A549 (cell line): ENCODE data around the gene EPB41L1. TPM values are rescaled to one million over a fixed set of nuclear protein-coding genes. Genes with fewer than 3 reads are reported as not detected.

Experiments
- ATAC-seq, 2 experiments: fragments of 200-7000 bp in 1 of 2; fragments of >200 bp in 1 of 2; cut with Nextera tagmentation in 1 of 2; cut with Tn5 transposase in 1 of 2; 3 replicates each; pipeline versions ENCODE4 v1.8.0 to v1.9.1; 2018 to 2020; ENCODE audit warnings: mild to moderate bottlenecking in 1 of 2, moderate library complexity in 1 of 2
- CTCF ChIA-PET: fragments of 300-600 bp; sonication (Branson Sonifier 250); formaldehyde crosslinking; extraction: SDS; loops from one replicate; lab custom pipeline; 2021; ENCODE audit warnings: antibody characterized with exemption, inconsistent platforms; lab: Yijun Ruan, JAX
- POLR2A ChIA-PET: fragments of 350-600 bp; formaldehyde crosslinking; extraction: SDS; loops from one replicate; lab custom pipeline; 2021; ENCODE audit warnings: antibody characterized with exemption, inconsistent platforms; lab: Yijun Ruan, JAX
- DNase-seq, 2 experiments: peaks; one replicate each; pipeline versions ENCODE4 v3.0.0 to v3.0.0-alpha.2; 2011 to 2016; ENCODE audit warnings: low read depth in 1 of 2, low spot score in 1 of 2
- FAIRE-seq: peaks from 2 replicates; lab custom pipeline; 2011; peaks lifted over from hg19 to GRCh38; lab: Jason Lieb, UNC
- H3K27ac ChIP-seq, 2 experiments: fragments of >200 bp; sonication (Bioruptor Twin); formaldehyde crosslinking; 3 replicates each; pipeline ENCODE4 v1.5.1; 2016 to 2017
- H3K4me1 ChIP-seq: fragments of >200 bp; sonication (Bioruptor Twin); formaldehyde crosslinking; 3 replicates; pipeline ENCODE4 v1.6.1; 2016
- H3K4me2 ChIP-seq: fragments of >200 bp; sonication (Bioruptor Twin); formaldehyde crosslinking; 3 replicates; pipeline ENCODE4 v1.6.1; 2016
- H3K4me3 ChIP-seq: fragments of >200 bp; sonication (Bioruptor Twin); formaldehyde crosslinking; 3 replicates; pipeline ENCODE4 v1.5.1; 2016
- H3K9me3 ChIP-seq: fragments of >200 bp; sonication (Bioruptor Twin); formaldehyde crosslinking; 3 replicates; pipeline ENCODE4 v1.6.1; 2016
- CHD2 ChIP-seq: fragments of 150-350 bp; IDR thresholded peaks from 2 replicates; pipeline ENCODE4 v1.6.1; 2014; ENCODE audit warnings: low read length; ENCODE audit not compliant: partially characterized antibody
- CHD4 ChIP-seq: fragments of 200-600 bp; sonication (generic); IDR thresholded peaks from 2 replicates; pipeline ENCODE4 v1.6.1; 2016; ENCODE audit warnings: antibody characterized with exemption, mild to moderate bottlenecking, borderline replicate concordance
- EHMT2 ChIP-seq: fragments of 200-600 bp; sonication (generic); IDR thresholded peaks from 2 replicates; pipeline ENCODE4 v1.6.1; 2016; ENCODE audit warnings: antibody characterized with exemption, low read depth, mild to moderate bottlenecking, moderate library complexity
- ESRRA ChIP-seq: fragments of 150-350 bp; IDR thresholded peaks from 2 replicates; pipeline ENCODE4 v1.6.1; 2014; ENCODE audit warnings: mild to moderate bottlenecking, low read length, borderline replicate concordance
- HOXA7 ChIP-seq: fragments of 250-450 bp; sonication (Bioruptor Pico); IDR thresholded peaks from 2 replicates; pipeline ENCODE4 v1.5.0; 2020; ENCODE audit warnings: mild to moderate bottlenecking, moderate library complexity
- MAZ ChIP-seq: fragments of 150-350 bp; IDR thresholded peaks from 2 replicates; pipeline ENCODE4 v1.6.1; 2014; ENCODE audit warnings: antibody characterized with exemption, low read depth, low read length, borderline replicate concordance
- MYC ChIP-seq: IDR thresholded peaks from 2 replicates; pipeline ENCODE4 v1.6.1; 2012; ENCODE audit warnings: mild to moderate bottlenecking, inconsistent platforms, low read length, improper control_type of control experiment, borderline replicate concordance
- NFE2L2 ChIP-seq: fragments of 150-350 bp; conservative IDR thresholded peaks from 2 replicates; pipeline ENCODE4 v1.6.1; 2014; ENCODE audit warnings: low read length
- NPAS2 ChIP-seq: fragments of 250-450 bp; sonication (Bioruptor Pico); IDR thresholded peaks from 2 replicates; pipeline ENCODE4 v1.8.0; 2022; ENCODE audit warnings: mild to moderate bottlenecking, moderate library complexity, borderline replicate concordance
- PHF8 ChIP-seq: fragments of 200-600 bp; sonication (generic); IDR thresholded peaks from 2 replicates; pipeline ENCODE4 v1.6.1; 2016; ENCODE audit warnings: low read depth, mild to moderate bottlenecking, antibody characterized with exemption, moderate library complexity, borderline replicate concordance
- RAD21 ChIP-seq, 2 experiments: fragments of >200 bp in 1 of 2; sonication (Bioruptor Twin) in 1 of 2; formaldehyde crosslinking in 1 of 2; IDR thresholded peaks in 1 of 2; conservative IDR thresholded peaks in 1 of 2; 2 replicates in 1 of 2; 3 replicates in 1 of 2; pipeline ENCODE4 v1.6.1; 2012 to 2018; ENCODE audit warnings: inconsistent platforms in 1 of 2
- TFCP2L1 ChIP-seq: fragments of 250-450 bp; sonication (Bioruptor Pico); IDR thresholded peaks from 2 replicates; pipeline ENCODE4 v1.5.0; 2021; ENCODE audit warnings: mild to moderate bottlenecking
- ZFP36 ChIP-seq: fragments of 450-650 bp; IDR thresholded peaks from 2 replicates; pipeline ENCODE4 v1.6.1; 2014; ENCODE audit warnings: borderline replicate concordance; ENCODE audit not compliant: partially characterized antibody
- ZSCAN20 ChIP-seq: fragments of 250-450 bp; sonication (Bioruptor Pico); IDR thresholded peaks from 2 replicates; pipeline ENCODE4 v1.8.0; 2022; ENCODE audit warnings: mild to moderate bottlenecking, moderate library complexity
- WGBS: methylation state at CpG from one replicate; pipeline ENCODE4 v1.1.6; 2017; ENCODE audit errors: missing lambda C conversion rate; 5-methylcytosine and 5-hydroxymethylcytosine counted together
- polyA plus RNA-seq, 4 experiments: library from polyadenylated mRNA; depleted of rRNA in 3 of 4; stranded (reverse); fragments of >200 nt; fragmentation: RNase III in 1 of 4; extraction: RNeasy Plus Mini Kit Qiagen cat#74134 plus additional on column Dnase treatment in 1 of 4; gene quantifications; 2 replicates in 3 of 4; 3 replicates in 1 of 4; pipeline ENCODE4 v1.2.3, GENCODE V29; 2011 to 2017
- TF ChIP-seq, protein P1 (sequence below): fragments of 250-450 bp; sonication (Bioruptor Pico); IDR thresholded peaks from 2 replicates; pipeline ENCODE4 v1.5.0; 2021; ENCODE audit warnings: mild to moderate bottlenecking, moderate library complexity, borderline replicate concordance
- TF ChIP-seq, protein P2 (sequence below): IDR thresholded peaks from 2 replicates; pipeline ENCODE4 v1.6.1; 2012
- TF ChIP-seq, protein P3 (sequence below): fragments of >200 bp; sonication (Bioruptor Twin); formaldehyde crosslinking; IDR thresholded peaks from 3 replicates; pipeline ENCODE4 v1.6.1; 2016
- TF ChIP-seq, protein P4 (sequence below): fragments of 150-350 bp; IDR thresholded peaks from 2 replicates; pipeline ENCODE4 v1.6.1; 2014; ENCODE audit warnings: low read depth, mild to moderate bottlenecking, low read length

The EPB41L1 gene
- polyA plus RNA-seq, 2 of the 4 experiments (the other 2 are of a cell fraction), result 45.9 to 94.4 TPM

DNA sequence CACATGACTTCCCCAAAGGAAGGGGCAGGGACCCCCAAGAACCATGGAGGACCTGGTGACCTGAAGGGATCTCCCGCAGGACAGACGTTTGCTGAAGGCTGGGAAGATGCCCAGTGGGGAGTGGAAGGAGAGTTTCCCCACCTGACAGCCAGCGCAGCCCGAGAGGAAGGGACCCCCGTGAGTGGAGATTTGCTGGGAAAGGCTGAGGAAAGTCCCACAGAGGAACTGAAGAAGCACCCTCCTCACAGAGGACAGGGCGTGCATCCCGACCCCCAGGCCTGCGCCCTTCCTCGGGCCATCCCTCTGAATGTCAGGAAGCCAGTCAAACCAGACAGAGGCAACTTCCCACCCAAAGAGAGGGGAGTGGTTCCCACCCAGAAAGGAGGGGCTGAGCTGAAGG is 52.1 kb downstream of the EPB41L1 start:
- CTCF ChIA-PET, result interaction anchor here (1.0 to 10.5 kb wide), 2 partner anchors 50 to 232 kb away, joined by 5 to 142 read pairs; no protein-coding TSS in a partner anchor
- WGBS, result 94% methylated on average over 9 of the region's 9 CpGs
- DNase-seq (no peak), FAIRE-seq (no peak), ATAC-seq (no peak)
- H3K27ac ChIP-seq, result no peak overlapping the region
- TF ChIP-seq RAD21 (conservative IDR thresholded peaks at IDR 0.05 in 1 of 2, IDR thresholded peaks at IDR 0.05 in 1 of 2) (no peak), HOXA7 (no peak), EHMT2 (no peak), ZSCAN20 (CRISPR knock-in tag) (no peak), CHD4 (no peak), MYC (no peak), TFCP2L1 (CRISPR knock-in tag) (no peak), NFE2L2 (no peak)
- TF ChIP-seq, protein P1, sequence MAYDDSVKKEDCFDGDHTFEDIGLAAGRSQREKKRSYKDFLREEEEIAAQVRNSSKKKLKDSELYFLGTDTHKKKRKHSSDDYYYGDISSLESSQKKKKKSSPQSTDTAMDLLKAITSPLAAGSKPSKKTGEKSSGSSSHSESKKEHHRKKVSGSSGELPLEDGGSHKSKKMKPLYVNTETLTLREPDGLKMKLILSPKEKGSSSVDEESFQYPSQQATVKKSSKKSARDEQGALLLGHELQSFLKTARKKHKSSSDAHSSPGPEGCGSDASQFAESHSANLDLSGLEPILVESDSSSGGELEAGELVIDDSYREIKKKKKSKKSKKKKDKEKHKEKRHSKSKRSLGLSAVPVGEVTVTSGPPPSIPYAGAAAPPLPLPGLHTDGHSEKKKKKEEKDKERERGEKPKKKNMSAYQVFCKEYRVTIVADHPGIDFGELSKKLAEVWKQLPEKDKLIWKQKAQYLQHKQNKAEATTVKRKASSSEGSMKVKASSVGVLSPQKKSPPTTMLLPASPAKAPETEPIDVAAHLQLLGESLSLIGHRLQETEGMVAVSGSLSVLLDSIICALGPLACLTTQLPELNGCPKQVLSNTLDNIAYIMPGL (CRISPR knock-in tag), result no peak
- TF ChIP-seq, protein P2, sequence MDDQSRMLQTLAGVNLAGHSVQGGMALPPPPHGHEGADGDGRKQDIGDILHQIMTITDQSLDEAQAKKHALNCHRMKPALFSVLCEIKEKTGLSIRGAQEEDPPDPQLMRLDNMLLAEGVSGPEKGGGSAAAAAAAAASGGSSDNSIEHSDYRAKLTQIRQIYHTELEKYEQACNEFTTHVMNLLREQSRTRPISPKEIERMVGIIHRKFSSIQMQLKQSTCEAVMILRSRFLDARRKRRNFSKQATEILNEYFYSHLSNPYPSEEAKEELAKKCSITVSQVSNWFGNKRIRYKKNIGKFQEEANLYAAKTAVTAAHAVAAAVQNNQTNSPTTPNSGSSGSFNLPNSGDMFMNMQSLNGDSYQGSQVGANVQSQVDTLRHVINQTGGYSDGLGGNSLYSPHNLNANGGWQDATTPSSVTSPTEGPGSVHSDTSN, result no peak
- TF ChIP-seq, protein P3, sequence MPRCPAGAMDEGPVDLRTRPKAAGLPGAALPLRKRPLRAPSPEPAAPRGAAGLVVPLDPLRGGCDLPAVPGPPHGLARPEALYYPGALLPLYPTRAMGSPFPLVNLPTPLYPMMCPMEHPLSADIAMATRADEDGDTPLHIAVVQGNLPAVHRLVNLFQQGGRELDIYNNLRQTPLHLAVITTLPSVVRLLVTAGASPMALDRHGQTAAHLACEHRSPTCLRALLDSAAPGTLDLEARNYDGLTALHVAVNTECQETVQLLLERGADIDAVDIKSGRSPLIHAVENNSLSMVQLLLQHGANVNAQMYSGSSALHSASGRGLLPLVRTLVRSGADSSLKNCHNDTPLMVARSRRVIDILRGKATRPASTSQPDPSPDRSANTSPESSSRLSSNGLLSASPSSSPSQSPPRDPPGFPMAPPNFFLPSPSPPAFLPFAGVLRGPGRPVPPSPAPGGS, result no peak
- H3K9me3 ChIP-seq, result no peaks in the 10 kb centered on the region
- no peak overlapping the region for H3K4me3 ChIP-seq
- POLR2A ChIA-PET, result no interaction called here
- no peaks in the 10 kb centered on the region for H3K4me1 ChIP-seq
- H3K4me2 ChIP-seq, result no peak overlapping the region

DNA sequence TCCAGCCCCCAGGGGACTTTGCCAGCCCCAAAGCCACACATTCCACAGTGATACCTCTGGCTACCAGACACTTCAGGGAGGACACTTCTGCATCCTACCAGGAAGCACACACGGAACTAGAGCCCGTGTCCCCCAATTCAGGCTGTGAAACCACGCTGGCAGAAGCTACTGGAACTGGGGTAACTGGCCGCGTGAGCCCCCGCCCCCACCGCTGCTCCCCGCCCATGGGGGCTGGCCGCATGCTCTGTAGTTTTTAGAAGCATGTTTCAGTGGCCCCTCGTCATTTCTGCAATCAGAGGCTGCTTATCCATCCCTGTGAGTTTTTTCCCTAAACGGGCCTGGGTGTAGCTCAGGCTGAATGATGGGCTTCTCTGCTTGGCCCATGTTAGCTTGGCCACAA is 53.1 kb downstream of the EPB41L1 start:
- no peak overlapping the region for H3K27ac ChIP-seq
- H3K4me3 ChIP-seq, result no peak overlapping the region
- FAIRE-seq, result no peak
- ChIA-PET POLR2A (no interaction called here), CTCF (interaction anchor here (10.5 kb wide), 1 partner anchor 231 kb away, joined by 142 read pairs; no protein-coding TSS in a partner anchor)
- TF ChIP-seq EHMT2 (no peak), ESRRA (no peak), PHF8 (no peak), MAZ (no peak), CHD4 (no peak), CHD2 (no peak), ZFP36 (no peak), NPAS2 (CRISPR knock-in tag) (no peak)
- TF ChIP-seq, protein P4, sequence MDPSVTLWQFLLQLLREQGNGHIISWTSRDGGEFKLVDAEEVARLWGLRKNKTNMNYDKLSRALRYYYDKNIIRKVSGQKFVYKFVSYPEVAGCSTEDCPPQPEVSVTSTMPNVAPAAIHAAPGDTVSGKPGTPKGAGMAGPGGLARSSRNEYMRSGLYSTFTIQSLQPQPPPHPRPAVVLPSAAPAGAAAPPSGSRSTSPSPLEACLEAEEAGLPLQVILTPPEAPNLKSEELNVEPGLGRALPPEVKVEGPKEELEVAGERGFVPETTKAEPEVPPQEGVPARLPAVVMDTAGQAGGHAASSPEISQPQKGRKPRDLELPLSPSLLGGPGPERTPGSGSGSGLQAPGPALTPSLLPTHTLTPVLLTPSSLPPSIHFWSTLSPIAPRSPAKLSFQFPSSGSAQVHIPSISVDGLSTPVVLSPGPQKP, result no peak
- no peak for DNase-seq
- ATAC-seq, result no peak
- H3K4me2 ChIP-seq, result no peak overlapping the region
- 84% methylated on average over 11 of the region's 11 CpGs for WGBS
- no peaks in the 10 kb centered on the region for H3K9me3 ChIP-seq
- no peaks in the 10 kb centered on the region for H3K4me1 ChIP-seq
